ENCODE measurements around the gene RNLS. TPM values are rescaled to one million over a fixed set of nuclear protein-coding genes. Genes with fewer than 3 reads are reported as not detected.

RNLS gene
- total RNA-seq, 1 donor from 2014 or later, result 24.7 TPM

DNA sequence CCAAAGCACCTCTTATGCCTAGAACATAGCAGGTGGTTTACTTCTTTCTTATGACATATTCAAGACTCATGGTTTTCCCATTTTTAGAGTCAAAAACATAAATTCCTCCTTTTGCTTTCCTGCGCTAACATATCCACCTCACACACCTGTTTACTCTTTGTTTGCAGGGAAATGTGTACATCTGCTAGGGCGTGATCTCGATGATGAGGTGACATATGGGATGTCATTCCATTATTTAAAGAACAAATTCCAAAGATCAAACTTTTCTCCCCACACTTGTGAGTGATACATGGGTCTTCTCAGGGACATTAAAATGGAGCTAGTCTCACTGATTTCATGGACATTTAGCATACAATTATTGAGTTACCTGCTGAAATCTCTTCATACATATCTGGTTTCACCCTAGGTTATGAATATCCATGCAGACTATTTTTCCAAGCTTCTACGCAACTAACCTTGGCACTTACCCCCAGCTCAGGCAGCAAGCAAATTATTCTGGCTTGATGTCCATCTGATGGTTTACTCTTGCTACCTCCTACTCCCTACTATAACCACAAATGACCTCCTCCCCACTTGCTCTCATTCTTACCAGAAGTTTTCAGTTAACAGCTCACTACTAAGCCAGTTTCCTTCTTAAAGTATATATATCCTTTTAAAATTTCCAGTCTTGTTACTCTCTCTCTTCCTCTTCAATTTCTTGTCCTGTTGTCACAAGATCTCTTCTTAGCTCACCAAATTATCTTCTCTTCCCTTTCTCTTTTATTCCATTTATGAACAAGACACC, 208.5 kb downstream of the RNLS start:
- Histone ChIP-seq H3K36me3 (ENCODE audit: control insufficient read depth, insufficient read depth, low read length) (no peaks in the 10 kb centered on the region), H3K27me3 (ENCODE audit: control insufficient read depth, insufficient read depth, low read length) (no peaks in the 10 kb centered on the region), H3K4me3 (ENCODE audit: low read depth, low read length) (no peak overlapping the region)
- no peak for DNase-seq (ENCODE audit: low read depth)
- TF ChIP-seq, protein P1, sequence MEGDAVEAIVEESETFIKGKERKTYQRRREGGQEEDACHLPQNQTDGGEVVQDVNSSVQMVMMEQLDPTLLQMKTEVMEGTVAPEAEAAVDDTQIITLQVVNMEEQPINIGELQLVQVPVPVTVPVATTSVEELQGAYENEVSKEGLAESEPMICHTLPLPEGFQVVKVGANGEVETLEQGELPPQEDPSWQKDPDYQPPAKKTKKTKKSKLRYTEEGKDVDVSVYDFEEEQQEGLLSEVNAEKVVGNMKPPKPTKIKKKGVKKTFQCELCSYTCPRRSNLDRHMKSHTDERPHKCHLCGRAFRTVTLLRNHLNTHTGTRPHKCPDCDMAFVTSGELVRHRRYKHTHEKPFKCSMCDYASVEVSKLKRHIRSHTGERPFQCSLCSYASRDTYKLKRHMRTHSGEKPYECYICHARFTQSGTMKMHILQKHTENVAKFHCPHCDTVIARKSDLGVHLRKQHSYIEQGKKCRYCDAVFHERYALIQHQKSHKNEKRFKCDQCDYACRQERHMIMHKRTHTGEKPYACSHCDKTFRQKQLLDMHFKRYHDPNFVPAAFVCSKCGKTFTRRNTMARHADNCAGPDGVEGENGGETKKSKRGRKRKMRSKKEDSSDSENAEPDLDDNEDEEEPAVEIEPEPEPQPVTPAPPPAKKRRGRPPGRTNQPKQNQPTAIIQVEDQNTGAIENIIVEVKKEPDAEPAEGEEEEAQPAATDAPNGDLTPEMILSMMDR (IDR thresholded peaks at IDR 0.05; ENCODE audit: insufficient read depth, low read length, poor library complexity, severe bottlenecking), result no peak

DNA sequence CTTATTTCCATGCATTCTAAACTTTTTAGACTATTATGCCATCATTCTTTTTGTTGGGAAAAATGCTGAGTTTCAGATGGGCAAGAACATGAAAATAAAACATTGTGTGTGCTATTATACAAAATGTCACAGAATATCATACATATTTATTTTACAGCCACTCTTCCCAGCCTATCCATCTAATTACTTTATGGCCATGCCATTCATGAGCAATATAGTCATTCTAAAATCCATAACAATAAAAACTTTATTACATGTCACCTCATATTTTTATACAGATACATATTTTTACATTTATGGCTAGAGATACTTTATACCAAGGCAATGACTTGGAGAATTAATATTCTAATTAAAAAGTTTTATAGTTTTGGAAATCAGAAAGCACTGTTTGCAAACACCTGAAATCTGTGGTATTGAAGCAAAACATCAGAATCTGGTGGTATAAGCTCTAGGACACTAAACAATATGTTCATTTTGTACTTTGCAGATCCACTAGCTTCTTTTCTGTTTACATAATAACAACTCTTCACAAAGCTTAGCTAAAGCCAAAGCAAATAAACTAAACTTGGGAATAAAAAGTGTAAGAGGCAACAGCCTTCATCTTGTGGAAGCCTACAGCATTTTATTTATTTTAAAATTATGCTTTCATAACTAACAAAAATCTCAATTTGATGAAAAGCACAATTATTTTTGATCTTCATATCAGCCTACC, 210.1 kb downstream of the RNLS start:
- H3K36me3 ChIP-seq (ENCODE audit: control insufficient read depth, insufficient read depth, low read length), result no peaks in the 10 kb centered on the region
- DNase-seq (ENCODE audit: low read depth), result no peak
- TF ChIP-seq, protein P1 (IDR thresholded peaks at IDR 0.05; ENCODE audit: insufficient read depth, low read length, poor library complexity, severe bottlenecking), result no peak
- H3K27me3 ChIP-seq (ENCODE audit: control insufficient read depth, insufficient read depth, low read length), result no peaks in the 10 kb centered on the region
- H3K4me3 ChIP-seq (ENCODE audit: low read depth, low read length), result no peak overlapping the region

DNA sequence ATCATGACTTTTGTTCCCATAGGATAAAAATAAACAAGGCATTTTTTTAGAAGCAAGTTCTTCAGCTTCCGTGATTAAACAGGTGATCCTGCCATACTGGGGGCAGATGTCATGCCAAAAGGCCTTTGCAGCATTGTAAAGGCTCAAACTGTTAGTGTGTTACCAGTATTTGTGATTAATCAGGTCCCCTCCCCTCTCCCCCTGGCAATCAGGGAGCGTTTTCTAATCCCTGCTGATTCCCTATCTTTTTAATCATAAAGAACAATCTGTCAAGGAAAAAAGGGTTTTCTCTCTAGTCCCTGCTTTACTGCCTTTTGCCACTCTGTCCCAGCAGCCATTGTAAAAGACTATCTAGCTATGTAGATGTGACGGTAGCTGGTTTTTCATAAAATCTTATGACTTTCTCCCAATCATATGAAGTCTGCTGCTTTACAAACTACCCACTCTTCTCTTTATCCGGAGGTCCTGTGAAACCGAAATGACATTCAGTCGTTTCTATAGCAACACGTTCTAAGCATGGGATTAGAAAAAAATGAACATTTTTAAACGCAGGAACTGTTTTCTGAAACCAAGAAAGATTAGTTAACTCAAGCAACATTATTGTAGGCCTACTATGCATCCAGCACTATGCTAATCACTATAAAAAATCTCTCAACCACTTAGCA, 210.9 kb downstream of the RNLS start:
- Histone ChIP-seq H3K4me3 (ENCODE audit: low read depth, low read length) (no peak overlapping the region), H3K27me3 (ENCODE audit: control insufficient read depth, insufficient read depth, low read length) (no peaks in the 10 kb centered on the region), H3K36me3 (ENCODE audit: control insufficient read depth, insufficient read depth, low read length) (no peaks in the 10 kb centered on the region)
- no peak for DNase-seq (ENCODE audit: low read depth)
- TF ChIP-seq, protein P1 (IDR thresholded peaks at IDR 0.05; ENCODE audit: insufficient read depth, low read length, poor library complexity, severe bottlenecking), result no peak

DNA sequence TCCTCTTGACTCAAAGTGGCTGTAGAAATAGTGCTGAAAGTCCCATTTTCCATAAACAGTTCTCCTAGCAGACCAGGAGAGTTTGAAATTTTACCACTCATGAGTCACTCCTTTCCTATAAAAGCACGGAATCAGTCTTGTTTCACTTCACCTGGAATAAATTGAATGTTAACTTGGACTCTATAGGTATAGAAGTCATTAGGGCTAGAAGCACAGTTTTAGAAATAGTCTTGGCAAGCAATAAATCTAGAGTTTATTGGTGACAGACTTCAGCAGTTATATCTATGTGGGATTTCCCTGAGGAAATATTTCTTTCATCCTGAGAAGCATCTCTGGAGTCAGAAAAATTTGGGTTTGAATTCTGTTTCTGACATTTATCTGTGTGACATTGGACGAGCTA, 212.4 kb downstream of the RNLS start:
- H3K4me3 ChIP-seq (ENCODE audit: low read depth, low read length), result no peak overlapping the region
- no peaks in the 10 kb centered on the region for H3K27me3 ChIP-seq (ENCODE audit: control insufficient read depth, insufficient read depth, low read length)
- TF ChIP-seq, protein P1 (IDR thresholded peaks at IDR 0.05; ENCODE audit: insufficient read depth, low read length, poor library complexity, severe bottlenecking), result no peak
- H3K36me3 ChIP-seq (ENCODE audit: control insufficient read depth, insufficient read depth, low read length), result no peaks in the 10 kb centered on the region
- DNase-seq (ENCODE audit: low read depth), result no peak

DNA sequence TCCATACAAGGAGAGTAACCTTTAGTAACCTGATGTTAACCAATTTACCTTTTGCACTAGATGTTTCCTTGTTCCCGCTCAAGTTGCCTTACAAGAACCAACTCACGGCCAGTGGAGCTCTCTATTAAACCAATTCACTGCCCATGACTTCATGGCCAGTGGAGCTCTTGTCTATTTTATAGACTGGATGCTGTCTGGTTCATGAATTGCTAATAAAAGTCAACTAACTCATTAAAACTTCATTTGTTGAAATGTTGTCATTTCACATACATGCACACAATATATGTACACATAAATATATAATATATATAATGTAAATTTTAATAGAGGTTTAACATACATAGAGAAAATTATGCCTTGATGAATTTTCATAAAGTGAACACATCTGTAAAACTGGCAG, 216.3 kb downstream of the RNLS start:
- Histone ChIP-seq H3K4me3 (ENCODE audit: low read depth, low read length) (no peak overlapping the region), H3K27me3 (ENCODE audit: control insufficient read depth, insufficient read depth, low read length) (no peaks in the 10 kb centered on the region), H3K36me3 (ENCODE audit: control insufficient read depth, insufficient read depth, low read length) (no peaks in the 10 kb centered on the region)
- TF ChIP-seq, protein P1 (IDR thresholded peaks at IDR 0.05; ENCODE audit: insufficient read depth, low read length, poor library complexity, severe bottlenecking), result no peak
- DNase-seq (ENCODE audit: low read depth), result no peak
